GM19452 (cell line): Measurements from ENCODE around the gene ARAP1.

Experiments
- ATAC-seq: cut with Tn5 transposase; IDR thresholded peaks from one replicate; pipeline ENCODE4 v1.9.1; 2021; ENCODE audit not compliant: unreplicated experiment

Gene ARAP1

DNA sequence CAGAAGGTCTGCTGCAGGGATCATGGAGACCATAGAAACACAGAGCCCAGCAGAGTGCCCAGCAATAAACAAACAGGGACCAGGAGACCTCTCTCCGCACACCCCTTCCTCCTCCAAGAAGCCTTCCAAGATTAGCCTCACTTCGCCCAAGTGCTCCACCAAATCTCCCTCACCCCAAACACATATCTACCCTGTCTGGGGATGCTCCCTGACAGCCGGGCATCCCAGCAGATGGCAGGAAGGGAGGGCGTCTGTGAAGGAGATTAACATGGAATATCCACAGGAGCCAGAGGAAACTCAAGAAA lies 26.5 kb downstream of the ARAP1 start:
- no peak for ATAC-seq

DNA sequence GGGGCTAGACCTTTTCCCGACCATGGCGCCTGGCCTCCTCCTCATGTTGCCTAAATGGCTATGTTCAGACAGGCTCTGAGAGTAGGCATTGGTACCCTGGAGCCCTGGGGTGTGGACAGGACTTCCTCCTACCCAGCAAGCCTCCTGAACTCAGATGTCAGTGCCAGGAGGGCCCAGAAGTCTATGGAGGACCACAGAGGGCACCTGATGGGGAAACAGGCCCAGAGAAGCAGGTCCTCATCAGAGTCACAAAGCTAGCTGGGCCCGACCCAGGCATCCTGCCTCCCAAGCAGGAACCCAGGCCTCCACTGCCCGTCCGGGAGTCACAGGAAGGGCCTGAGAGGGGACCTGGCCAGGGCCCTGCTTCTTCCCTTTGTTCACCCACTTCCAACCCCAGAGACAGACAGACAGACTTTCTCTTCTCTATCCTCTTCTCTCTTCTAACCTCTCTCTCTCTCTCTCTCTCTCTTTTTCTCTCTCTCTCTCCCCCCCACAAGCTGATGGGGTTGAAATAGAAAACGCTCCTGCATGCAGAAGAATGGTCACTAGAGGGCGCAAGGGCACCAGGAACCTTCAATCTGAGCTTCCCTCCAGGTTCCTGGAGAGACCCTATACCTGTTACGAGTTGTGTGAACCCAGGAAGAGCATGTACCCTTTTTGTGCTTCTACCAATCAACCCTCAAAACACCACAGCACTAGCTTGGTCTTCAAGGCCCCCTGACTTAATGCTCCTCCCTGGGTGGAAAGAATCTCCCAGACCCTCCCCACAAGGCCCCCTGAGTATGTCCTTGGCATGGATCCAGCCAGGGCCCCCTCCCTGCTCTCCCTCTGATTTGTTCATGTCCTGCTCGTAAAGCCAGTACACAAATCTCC lies 27.1 kb downstream of the ARAP1 start:
- ATAC-seq = no peak

DNA sequence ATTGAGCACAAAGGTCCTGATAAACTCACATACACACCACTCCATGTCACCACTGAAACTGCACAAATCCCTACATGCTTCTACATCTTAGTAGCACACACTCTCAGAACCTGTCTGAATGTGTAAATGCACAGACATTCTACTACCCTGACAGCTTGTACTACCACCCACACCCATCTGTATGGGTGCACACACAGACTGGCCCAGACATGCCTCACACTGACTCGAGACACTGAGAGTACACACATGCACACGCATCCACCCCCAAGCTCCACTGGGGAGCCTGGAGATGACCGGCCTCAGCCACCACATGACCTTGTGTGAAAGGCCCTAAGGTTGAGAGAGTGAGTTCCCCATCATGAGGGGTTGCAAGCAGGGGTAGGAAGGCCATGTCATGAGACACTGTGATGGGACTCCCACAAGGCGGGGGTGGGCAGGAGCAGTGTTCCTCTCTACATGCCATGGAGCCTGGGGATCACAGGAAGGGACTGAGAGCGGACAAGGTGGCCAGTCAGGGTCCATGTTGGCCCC lies 28.1 kb downstream of the ARAP1 start:
- no peak for ATAC-seq

- ATAC-seq = no peak
Measured at GRCh38 chr11:72723508-72723907, 28.7 kb downstream of the ARAP1 start.

- ATAC-seq = peak; percentile 73
Measured at GRCh38 chr11:72722050-72722748, 30.0 kb downstream of the ARAP1 start.

- no peak for ATAC-seq
Measured at GRCh38 chr11:72721689-72722049, 30.5 kb downstream of the ARAP1 start.

DNA sequence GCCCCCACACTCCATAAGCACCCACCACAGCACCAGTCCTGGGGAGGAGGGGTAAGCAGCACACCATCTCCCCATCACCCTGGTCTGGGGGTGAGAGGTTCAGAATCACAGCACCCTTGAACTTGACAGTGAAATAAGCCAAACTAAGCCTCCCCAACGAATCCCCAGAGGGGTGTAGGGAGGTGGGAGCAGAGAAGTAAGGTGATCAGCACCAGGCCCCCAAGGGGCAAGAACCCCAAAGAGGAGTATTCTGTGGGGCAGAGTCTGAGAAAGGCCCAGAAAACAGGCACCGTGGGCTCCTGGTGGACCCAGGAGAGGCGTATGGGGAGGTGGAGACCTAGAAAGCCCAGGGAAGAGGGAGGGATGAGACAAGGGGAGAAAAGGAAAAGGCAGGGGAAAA lies 30.9 kb downstream of the ARAP1 start:
- ATAC-seq = no peak

- ATAC-seq = no peak
Measured at GRCh38 chr11:72720784-72721183, 31.4 kb downstream of the ARAP1 start.

DNA sequence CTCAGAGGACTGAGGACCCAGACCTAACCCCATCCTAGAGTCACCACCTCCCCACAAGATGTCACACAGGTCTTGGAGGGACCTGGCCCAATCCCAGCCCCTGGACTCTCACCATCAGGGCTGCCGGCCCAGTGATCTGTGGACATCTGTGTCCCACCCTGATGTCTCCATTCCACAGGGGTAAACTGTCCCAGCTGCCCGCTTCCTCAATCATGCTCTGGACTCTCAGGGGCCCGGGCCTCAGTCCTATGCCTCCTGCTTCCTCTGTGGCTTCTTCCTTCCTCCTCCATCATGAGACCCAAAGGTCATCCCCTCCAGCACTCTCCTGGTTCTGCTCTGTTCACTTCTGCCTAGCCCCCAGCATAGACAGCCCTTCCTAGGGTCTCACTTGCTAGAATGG lies 32.2 kb downstream of the ARAP1 start:
- ATAC-seq = no peak

DNA sequence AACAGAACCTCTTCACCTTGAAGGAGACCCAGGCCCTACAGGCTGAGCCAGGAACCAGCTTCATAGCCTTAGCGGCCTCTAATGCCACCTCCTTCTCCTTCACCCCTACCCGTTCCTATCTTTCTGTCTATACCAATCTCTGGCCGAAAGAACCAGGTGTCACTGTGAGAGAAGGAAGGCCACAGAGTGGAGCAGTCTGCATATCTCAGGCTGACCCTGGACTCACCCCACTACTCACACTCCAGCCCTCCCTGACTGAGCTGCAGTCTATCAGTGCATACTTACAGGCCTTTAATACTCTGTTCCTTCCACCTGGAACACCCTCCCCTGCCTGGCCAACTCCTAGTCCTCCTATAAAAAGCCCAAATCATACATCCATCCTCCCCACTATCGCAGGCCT lies 32.7 kb downstream of the ARAP1 start:
- no peak for ATAC-seq

- no peak for ATAC-seq
Measured at GRCh38 chr11:72719144-72719543, 33.1 kb downstream of the ARAP1 start.

- no peak for ATAC-seq
Measured at GRCh38 chr11:72718101-72718501, 34.1 kb downstream of the ARAP1 start.

DNA sequence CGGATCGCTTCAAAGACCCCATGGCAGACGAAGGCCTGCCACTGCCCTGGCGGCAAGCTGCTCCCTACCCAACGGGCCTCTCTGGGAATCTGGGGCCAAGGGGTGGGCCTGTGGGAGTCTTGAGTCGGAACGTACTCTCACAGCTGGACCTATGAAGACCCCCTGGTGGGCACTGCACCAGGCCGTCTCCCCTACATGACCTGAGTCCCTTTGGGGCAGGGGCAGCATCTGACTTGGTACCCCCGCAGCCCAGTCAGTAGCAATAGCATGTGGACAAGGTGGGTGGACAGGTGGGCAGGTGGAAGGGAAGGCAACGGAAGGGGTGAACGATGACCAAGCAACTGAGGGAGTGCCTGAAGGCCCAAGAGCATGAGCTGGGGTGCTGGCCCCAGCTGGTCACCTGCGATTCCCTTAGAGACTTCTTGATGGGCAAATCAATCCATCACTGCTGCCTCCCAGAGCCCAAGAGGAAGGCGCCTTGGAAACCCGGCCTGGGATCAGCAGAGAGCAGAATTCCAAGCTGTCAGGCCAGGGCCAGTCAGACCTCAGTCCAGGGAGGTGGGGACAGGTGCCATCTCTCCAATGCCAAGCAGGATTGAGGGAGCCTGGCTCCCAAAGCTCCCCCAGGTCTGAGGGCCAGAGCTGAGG lies 35.3 kb downstream of the ARAP1 start:
- no peak for ATAC-seq

DNA sequence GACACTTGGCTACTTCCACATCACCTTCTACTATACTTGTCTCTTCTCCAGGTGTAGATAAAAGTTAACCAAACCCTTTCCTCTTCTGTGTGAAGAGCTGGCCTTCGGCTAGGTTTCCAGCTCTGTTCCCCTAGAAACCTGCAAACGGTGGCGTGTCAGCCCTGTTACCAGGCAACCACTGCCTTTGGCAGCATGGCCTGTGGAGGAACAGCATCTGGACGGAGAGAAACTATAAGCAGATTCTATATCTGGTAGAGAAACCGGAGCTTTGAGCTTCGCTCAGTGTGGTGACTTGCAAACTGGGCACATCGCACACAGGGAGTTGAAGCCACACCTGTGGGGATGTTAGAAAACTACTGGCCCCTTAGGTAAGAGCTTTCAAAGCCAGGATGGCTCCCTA lies 35.9 kb downstream of the ARAP1 start:
- no peak for ATAC-seq

DNA sequence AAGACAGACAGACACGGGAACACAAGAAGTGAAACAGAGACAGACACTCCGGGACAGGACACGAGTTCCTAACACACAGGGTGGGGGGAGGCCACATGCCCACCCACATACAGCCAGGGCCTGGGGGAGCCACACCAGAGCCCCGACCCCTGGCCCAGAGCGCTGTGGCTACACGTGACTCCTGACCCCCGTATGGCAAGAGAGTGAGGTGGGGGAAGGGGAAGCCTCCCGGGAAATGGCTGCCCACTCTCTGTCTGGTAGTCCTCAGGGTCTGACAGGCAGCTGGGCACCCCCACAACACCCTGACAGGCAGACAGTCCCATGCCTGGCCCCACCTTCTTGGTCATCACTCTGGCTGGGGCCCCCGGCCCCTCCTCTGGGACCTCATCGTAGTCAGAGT lies 39.4 kb downstream of the ARAP1 start:
- no peak for ATAC-seq

- no peak for ATAC-seq
Measured at GRCh38 chr11:72712168-72712751, 39.9 kb downstream of the ARAP1 start.

- ATAC-seq = no peak
Measured at GRCh38 chr11:72711141-72711540, 41.1 kb downstream of the ARAP1 start.

- ATAC-seq = no peak
Measured at GRCh38 chr11:72710278-72710677, 41.9 kb downstream of the ARAP1 start.

- ATAC-seq = no peak
Measured at GRCh38 chr11:72709478-72710238, 42.5 kb downstream of the ARAP1 start.

DNA sequence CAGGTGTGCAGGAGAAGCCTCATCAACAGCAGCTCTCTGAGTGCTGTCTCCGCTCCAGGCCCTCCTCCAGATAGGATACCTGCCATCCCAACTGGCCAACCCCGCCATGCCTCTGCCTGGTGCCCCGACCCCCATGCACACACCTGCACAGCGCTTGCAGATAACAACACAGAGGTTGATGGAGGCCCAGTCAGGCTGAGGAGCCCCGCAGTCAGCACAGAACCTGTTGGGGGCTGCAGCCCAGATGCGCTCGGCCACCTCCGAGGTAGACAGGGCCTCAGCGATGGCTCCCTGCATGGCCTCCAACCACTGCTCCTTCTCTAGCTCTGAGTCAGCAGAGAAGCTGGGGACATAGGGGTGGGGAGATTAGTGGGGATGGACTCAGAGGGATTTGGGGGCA lies 45.2 kb downstream of the ARAP1 start:
- no peak for ATAC-seq

DNA sequence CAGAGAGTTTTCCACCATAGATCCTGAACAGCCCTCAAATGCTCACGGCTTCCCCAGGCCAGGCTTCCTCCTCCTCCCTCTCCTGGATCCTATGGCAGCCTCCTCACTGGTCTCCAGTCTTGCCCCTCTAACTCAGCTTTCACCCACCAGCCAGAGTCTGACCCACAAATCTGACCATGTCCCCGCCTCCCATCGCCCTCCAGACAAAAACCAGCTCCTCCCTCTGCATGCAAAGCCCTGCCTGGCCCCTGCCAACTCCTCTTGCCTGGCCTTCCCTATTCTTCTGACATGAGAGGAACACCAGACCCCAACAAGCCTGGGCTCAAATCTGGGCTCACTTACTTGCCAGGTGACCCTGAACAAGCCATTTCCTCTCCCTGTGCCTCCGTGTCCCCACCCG lies 45.6 kb downstream of the ARAP1 start:
- ATAC-seq = no peak
